ENCODE data around the gene FBLN7.

Gene FBLN7

GRCh38 chr2:112220186-112220585, 82.0 kb downstream of the FBLN7 start:
- TF ChIP-seq CTCF (IDR thresholded peaks at IDR 0.05; ENCODE audit: extremely low read depth, insufficient read depth, missing control alignments), result no peak
- in situ Hi-C loops (cut with MboI; ENCODE audit: low pct_unique_long_range_greater_than_20kb, low sequenced_read_pairs, unreplicated experiment), result no loop called here
- DNase-seq (ENCODE audit: low spot score), result no peak

GRCh38 chr2:112220831-112221230, 82.6 kb downstream of the FBLN7 start:
- DNase-seq (ENCODE audit: low spot score), result no peak
- in situ Hi-C loops (cut with MboI; ENCODE audit: low pct_unique_long_range_greater_than_20kb, low sequenced_read_pairs, unreplicated experiment), result no loop called here
- no peak for TF ChIP-seq CTCF (IDR thresholded peaks at IDR 0.05; ENCODE audit: extremely low read depth, insufficient read depth, missing control alignments)

- TF ChIP-seq CTCF (IDR thresholded peaks at IDR 0.05; ENCODE audit: extremely low read depth, insufficient read depth, missing control alignments), result no peak
- in situ Hi-C loops (cut with MboI; ENCODE audit: low pct_unique_long_range_greater_than_20kb, low sequenced_read_pairs, unreplicated experiment), result no loop called here
- DNase-seq (ENCODE audit: low spot score), result no peak
These were observed 91.2 kb downstream of the FBLN7 start for GRCh38 chr2:112229348-112229747.

GRCh38 chr2:112230371-112230770, 92.2 kb downstream of the FBLN7 start:
- in situ Hi-C loops (cut with MboI; ENCODE audit: low pct_unique_long_range_greater_than_20kb, low sequenced_read_pairs, unreplicated experiment), result no loop called here
- TF ChIP-seq CTCF (IDR thresholded peaks at IDR 0.05; ENCODE audit: extremely low read depth, insufficient read depth, missing control alignments), result no peak
- DNase-seq (ENCODE audit: low spot score), result no peak

Measured in GM13977 (cell line).